Type B pancreatic cell (in vitro differentiated cells): ENCODE data around the gene FAM210B. TPM values are rescaled to one million over a fixed set of nuclear protein-coding genes. Genes with fewer than 3 reads are reported as not detected.
"Not testable (repeated sequence)": the region's sequence is repeated elsewhere in the genome, so short reads cannot be mapped to it uniquely, and the experiment has no call there.

Experiments used
- DNase-seq: peaks from one replicate; pipeline ENCODE4 v3.0.0; 2021; ENCODE audit warnings: mixed read lengths; ENCODE audit not compliant: unreplicated experiment; ENCODE audit errors: extremely low spot score
- H3K27ac Mint-ChIP-seq: 2 replicates; pipeline ENCODE4 v1.8.0; 2021; ENCODE audit warnings: mild to moderate bottlenecking, mixed read lengths
- H3K27me3 Mint-ChIP-seq: 2 replicates; pipeline ENCODE4 v1.8.0; 2021; ENCODE audit warnings: mixed read lengths
- H3K36me3 Mint-ChIP-seq: 2 replicates; pipeline ENCODE4 v1.8.0; 2021; ENCODE audit warnings: mixed read lengths
- H3K4me1 Mint-ChIP-seq: one replicate; pipeline ENCODE4 v1.8.0; 2021; ENCODE audit warnings: mixed read lengths; ENCODE audit not compliant: unreplicated experiment
- H3K4me3 Mint-ChIP-seq: 2 replicates; pipeline ENCODE4 v1.8.0; 2021; ENCODE audit warnings: mild to moderate bottlenecking, mixed read lengths
- H3K9me3 Mint-ChIP-seq: 2 replicates; pipeline ENCODE4 v1.8.0; 2021; ENCODE audit warnings: mixed read lengths
- CTCF ChIP-seq: fragments of 200-600 bp; sonication (generic); conservative IDR thresholded peaks from 2 replicates; pipeline ENCODE4 v1.5.0; 2021; ENCODE audit warnings: antibody characterized with exemption, mild to moderate bottlenecking
- total RNA-seq: library from RNA; stranded (reverse); gene quantifications from 2 replicates; pipeline ENCODE4 v1.2.1, GENCODE V29; 2021; ENCODE audit warnings: low replicate concordance

The FAM210B gene
- total RNA-seq, 1 donor from 2014 or later = 58.3 TPM

- H3K4me3 Mint-ChIP-seq = no peak overlapping the region
These were observed 34.2 kb downstream of the FAM210B start for GRCh38 chr20:56392881-56393482.

GRCh38 chr20:56393653-56394052, 34.9 kb downstream of the FAM210B start:
- H3K4me3 Mint-ChIP-seq = no peak overlapping the region
- H3K36me3 Mint-ChIP-seq = peaks cover 22% of the 10 kb centered on the region
- TF ChIP-seq CTCF = no peak
- no peaks in the 10 kb centered on the region for H3K27me3 Mint-ChIP-seq
- DNase-seq = no peak
- peaks cover 30% of the 10 kb centered on the region for H3K4me1 Mint-ChIP-seq
- no peak overlapping the region for H3K27ac Mint-ChIP-seq
- no peaks in the 10 kb centered on the region for H3K9me3 Mint-ChIP-seq

More at GRCh38 chr20:56392881-56393482, 34.2 kb downstream of the FAM210B start:
- TF ChIP-seq CTCF = no peak
- Mint-ChIP-seq H3K27me3 (no peaks in the 10 kb centered on the region), H3K36me3 (peaks cover 22% of the 10 kb centered on the region), H3K27ac (no peak overlapping the region), H3K9me3 (no peaks in the 10 kb centered on the region), H3K4me1 (peaks cover 30% of the 10 kb centered on the region)
- DNase-seq = no peak

- H3K4me3 Mint-ChIP-seq = no peak overlapping the region
- DNase-seq = no peak
- TF ChIP-seq CTCF = no peak
- H3K27me3 Mint-ChIP-seq = no peaks in the 10 kb centered on the region
- H3K36me3 Mint-ChIP-seq = peaks cover 15% of the 10 kb centered on the region
- H3K9me3 Mint-ChIP-seq = no peaks in the 10 kb centered on the region
- H3K27ac Mint-ChIP-seq = no peak overlapping the region
- H3K4me1 Mint-ChIP-seq = peaks cover 16% of the 10 kb centered on the region
These were observed 36.4 kb downstream of the FAM210B start for GRCh38 chr20:56395166-56395565.

GRCh38 chr20:56400001-56400640, 41.3 kb downstream of the FAM210B start:
- no peak for DNase-seq
- H3K4me1 Mint-ChIP-seq = no peaks in the 10 kb centered on the region
- no peak overlapping the region for H3K4me3 Mint-ChIP-seq
- H3K27me3 Mint-ChIP-seq = no peaks in the 10 kb centered on the region
- H3K27ac Mint-ChIP-seq = no peak overlapping the region
- TF ChIP-seq CTCF = peak; percentile 92
- H3K9me3 Mint-ChIP-seq = no peaks in the 10 kb centered on the region
- H3K36me3 Mint-ChIP-seq = peaks cover 33% of the 10 kb centered on the region

- H3K4me1 Mint-ChIP-seq = no peaks in the 10 kb centered on the region
- H3K9me3 Mint-ChIP-seq = no peaks in the 10 kb centered on the region
- H3K4me3 Mint-ChIP-seq = no peak overlapping the region
- no peaks in the 10 kb centered on the region for H3K27me3 Mint-ChIP-seq
- H3K36me3 Mint-ChIP-seq = peaks cover 35% of the 10 kb centered on the region
- TF ChIP-seq CTCF = no peak
- DNase-seq = no peak
- H3K27ac Mint-ChIP-seq = no peak overlapping the region
These were observed 44.7 kb downstream of the FAM210B start for GRCh38 chr20:56403465-56403864.

- peaks cover 30% of the 10 kb centered on the region for H3K36me3 Mint-ChIP-seq
- H3K4me3 Mint-ChIP-seq, H3K9me3 Mint-ChIP-seq, DNase-seq, H3K27me3 Mint-ChIP-seq, H3K27ac Mint-ChIP-seq, H3K4me1 Mint-ChIP-seq: not testable (repeated sequence)
These were observed 46.6 kb downstream of the FAM210B start for GRCh38 chr20:56405356-56405755.
